CD4-positive, alpha-beta T cell treated with Interleukin-1 beta for 1 hour (primary cell): ENCODE data around the gene TMEM120A.

Source experiments
- DNase-seq, 2 donors: peaks; one replicate each; pipeline ENCODE4 v3.0.0-alpha.2; 2020 to 2022

Gene TMEM120A

GRCh38 chr7:75957021-75957736, 37.2 kb downstream of the TMEM120A start:
- DNase-seq = no peak

- no peak for DNase-seq
Observed at GRCh38 chr7:75955331-75955955, 39.0 kb downstream of the TMEM120A start.

- DNase-seq = no peak
Observed at GRCh38 chr7:75953931-75954330, 40.5 kb downstream of the TMEM120A start.

- DNase-seq = no peak
Observed at GRCh38 chr7:75953431-75953830, 41.0 kb downstream of the TMEM120A start.

GRCh38 chr7:75951506-75951905, 42.9 kb downstream of the TMEM120A start:
- peak in 1 of 2 donors; percentile 64 for DNase-seq

- no peak for DNase-seq
Observed at GRCh38 chr7:75950111-75950681, 44.2 kb downstream of the TMEM120A start.

- DNase-seq = no peak
Observed at GRCh38 chr7:75948179-75948578, 46.2 kb downstream of the TMEM120A start.

GRCh38 chr7:75946207-75946855, 48.1 kb downstream of the TMEM120A start:
- DNase-seq = no peak

GRCh38 chr7:75945297-75946168, 48.9 kb downstream of the TMEM120A start:
- DNase-seq = peak in 1 of 2 donors; percentile 23

- no peak for DNase-seq
Observed at GRCh38 chr7:75944507-75944906, 49.9 kb downstream of the TMEM120A start.

- DNase-seq = no peak
Observed at GRCh38 chr7:75943864-75944263, 50.5 kb downstream of the TMEM120A start.

GRCh38 chr7:75938921-75939320, 55.5 kb downstream of the TMEM120A start:
- no peak for DNase-seq

GRCh38 chr7:75937958-75938786, 56.2 kb downstream of the TMEM120A start:
- peak in 1 of 2 donors; percentile 38 for DNase-seq
